ENCODE results near the gene MKNK2. TPM values are rescaled to one million over a fixed set of nuclear protein-coding genes. Genes with fewer than 3 reads are reported as not detected.

The MKNK2 gene
- total RNA-seq, 4 donors from 2014 or later, result 34.6 to 155 (median 81.7) TPM

DNA sequence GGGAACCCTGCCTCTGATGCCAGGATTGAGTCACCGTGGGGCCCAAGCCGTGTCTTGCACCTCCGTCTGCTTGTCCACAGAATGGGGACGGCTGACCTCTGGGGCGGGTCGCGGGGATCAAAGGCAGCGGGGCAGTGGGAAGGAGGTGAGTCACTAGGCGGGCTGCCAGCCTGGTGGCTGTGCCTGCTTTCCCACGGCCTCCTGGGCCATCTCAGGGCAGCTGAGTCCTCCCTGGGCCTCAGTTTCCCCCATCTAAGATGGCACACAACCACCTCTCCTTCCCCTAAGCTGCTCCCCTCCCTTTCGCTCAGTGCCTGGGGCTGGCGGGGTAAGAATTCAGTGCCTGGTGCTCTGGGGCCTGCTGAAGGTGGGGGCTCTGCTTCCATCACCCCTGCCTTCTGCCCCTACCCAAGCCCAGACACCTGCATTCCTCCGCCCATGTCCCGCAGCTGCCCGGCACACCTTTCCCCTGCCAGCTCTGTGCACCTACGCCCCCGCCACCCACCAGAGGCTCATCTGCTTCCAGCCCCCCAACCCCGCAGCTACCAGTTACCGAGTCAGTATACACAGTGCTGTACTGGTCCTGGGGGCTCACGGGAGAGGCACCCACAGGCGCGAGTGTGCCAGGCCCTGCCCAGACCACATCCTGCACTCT lies 3.5 kb downstream of the MKNK2 start:
- Histone ChIP-seq H3K27ac (peak overlapping the region; percentile 97 to 100), H3K36me3 (no peaks in the 10 kb centered on the region), H3K27me3 (no peaks in the 10 kb centered on the region), H3K4me1 (peaks cover 7 to 38% of the 10 kb centered on the region in 2 donors), H3K9me3 (no peaks in the 10 kb centered on the region), H3K4me3 (no peak overlapping the region)
- DNase-seq, result peak in 1 of 2 donors; percentile 68
- TF ChIP-seq, protein P1, sequence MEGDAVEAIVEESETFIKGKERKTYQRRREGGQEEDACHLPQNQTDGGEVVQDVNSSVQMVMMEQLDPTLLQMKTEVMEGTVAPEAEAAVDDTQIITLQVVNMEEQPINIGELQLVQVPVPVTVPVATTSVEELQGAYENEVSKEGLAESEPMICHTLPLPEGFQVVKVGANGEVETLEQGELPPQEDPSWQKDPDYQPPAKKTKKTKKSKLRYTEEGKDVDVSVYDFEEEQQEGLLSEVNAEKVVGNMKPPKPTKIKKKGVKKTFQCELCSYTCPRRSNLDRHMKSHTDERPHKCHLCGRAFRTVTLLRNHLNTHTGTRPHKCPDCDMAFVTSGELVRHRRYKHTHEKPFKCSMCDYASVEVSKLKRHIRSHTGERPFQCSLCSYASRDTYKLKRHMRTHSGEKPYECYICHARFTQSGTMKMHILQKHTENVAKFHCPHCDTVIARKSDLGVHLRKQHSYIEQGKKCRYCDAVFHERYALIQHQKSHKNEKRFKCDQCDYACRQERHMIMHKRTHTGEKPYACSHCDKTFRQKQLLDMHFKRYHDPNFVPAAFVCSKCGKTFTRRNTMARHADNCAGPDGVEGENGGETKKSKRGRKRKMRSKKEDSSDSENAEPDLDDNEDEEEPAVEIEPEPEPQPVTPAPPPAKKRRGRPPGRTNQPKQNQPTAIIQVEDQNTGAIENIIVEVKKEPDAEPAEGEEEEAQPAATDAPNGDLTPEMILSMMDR (IDR thresholded peaks at IDR 0.05), result no peak
- no peak for TF ChIP-seq POLR2A (IDR thresholded peaks at IDR 0.05)
- intact Hi-C loops (cut with DNase I; ENCODE audit: low total_unique reads), result no loop called here

DNA sequence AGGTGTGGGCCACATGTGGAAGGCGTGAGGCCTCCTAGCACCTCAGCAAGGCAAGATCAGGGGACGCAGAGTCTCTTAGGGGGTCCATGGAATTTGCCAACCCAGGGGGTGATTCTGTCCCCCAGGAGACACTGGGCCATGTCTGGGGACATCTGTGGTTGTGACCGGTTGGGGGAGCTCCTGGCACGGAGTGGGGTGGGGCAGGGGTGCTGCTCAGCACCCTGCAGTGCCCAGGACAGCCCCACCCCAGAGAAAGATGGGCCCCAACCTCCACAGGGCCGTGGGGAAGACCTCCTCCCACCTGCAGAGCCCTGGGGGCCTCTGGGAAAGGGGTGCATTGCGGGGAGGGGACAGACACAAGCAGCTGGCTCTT lies 4.0 kb downstream of the MKNK2 start:
- Histone ChIP-seq H3K27ac (peak overlapping the region; percentile 97 to 100), H3K36me3 (no peaks in the 10 kb centered on the region), H3K27me3 (no peaks in the 10 kb centered on the region), H3K9me3 (no peaks in the 10 kb centered on the region), H3K4me1 (peaks cover 9 to 39% of the 10 kb centered on the region in 2 donors), H3K4me3 (no peak overlapping the region)
- TF ChIP-seq POLR2A (IDR thresholded peaks at IDR 0.05), result no peak
- TF ChIP-seq, protein P1 (IDR thresholded peaks at IDR 0.05), result no peak
- intact Hi-C loops (cut with DNase I; ENCODE audit: low total_unique reads), result no loop called here
- DNase-seq, result no peak

DNA sequence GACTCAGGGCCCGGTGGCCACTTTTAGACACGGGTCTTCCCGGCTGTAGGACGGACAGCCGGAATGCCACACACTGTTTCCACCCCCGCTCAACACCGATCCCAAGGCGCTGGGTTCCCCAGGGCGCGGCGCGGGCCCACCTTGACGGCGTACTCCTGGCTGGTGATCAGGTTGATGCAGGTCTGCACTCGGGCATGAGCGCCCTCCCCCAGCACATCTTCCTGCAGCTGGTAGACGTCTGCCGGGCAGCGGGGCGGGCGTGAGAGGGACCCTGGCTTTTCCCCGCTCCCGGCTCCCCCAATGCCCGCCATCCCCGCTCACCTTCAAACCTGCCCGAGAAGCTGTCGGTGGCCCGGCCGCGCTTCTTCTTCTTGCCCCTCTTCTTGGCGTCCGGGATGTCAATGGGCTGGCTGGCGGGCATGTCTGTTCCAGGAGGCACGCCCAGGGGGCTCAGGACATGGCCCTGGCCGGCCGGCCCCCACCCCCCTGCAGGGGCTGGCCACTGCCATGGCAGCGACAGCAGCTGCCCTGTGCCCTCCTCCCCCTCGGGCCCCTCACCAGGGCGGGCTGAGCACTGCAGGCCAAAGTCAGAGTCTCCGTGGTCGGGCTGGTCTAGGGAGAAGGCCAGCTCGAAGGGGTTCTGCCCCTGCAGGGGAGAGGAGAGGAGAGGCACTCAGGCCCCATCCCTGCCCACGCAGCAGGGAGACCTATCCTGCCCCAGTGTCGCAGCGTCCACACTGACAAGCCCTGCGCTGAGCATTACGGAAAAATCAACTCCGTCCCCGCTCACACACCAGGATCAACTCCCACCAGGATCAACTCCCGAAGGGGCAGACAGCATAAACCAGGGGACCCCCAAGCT lies 4.8 kb downstream of the MKNK2 start:
- Histone ChIP-seq H3K27ac (peak overlapping the region; percentile 97 to 100), H3K4me1 (peaks cover 6 to 36% of the 10 kb centered on the region in 2 donors), H3K27me3 (no peaks in the 10 kb centered on the region), H3K4me3 (no peak overlapping the region), H3K9me3 (no peaks in the 10 kb centered on the region), H3K36me3 (no peaks in the 10 kb centered on the region)
- intact Hi-C loops (cut with DNase I; ENCODE audit: low total_unique reads), result no loop called here
- DNase-seq, result no peak
- no peak for TF ChIP-seq POLR2A (IDR thresholded peaks at IDR 0.05)
- TF ChIP-seq, protein P1 (IDR thresholded peaks at IDR 0.05), result no peak

DNA sequence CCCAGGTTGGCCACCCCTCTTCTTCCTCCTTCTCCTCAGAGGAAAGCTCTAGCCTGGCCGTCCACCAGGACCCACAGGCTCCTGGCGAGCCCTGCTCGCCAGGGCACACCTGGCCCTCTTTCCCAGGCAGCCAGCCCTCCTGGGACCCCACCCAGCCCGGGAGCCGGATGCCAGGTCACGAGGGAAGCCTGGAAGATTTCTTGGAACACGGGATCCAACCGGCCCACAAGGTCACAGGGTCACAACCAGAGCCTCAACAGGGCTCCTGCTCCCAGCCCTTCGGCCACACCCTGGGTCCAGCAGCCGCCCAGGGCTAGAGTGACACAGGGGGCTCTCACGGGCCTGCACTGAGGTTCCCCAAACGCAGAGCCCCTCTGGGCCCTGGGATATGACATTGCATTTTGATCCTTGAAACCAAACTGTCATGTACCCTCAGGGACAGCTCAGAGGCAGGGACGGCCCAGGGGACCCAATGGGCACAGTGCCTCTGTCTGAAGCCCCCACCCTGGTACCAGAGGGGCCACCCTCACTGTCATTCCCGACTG lies 5.5 kb downstream of the MKNK2 start:
- Histone ChIP-seq H3K9me3 (no peaks in the 10 kb centered on the region), H3K27me3 (no peaks in the 10 kb centered on the region), H3K27ac (peak overlapping the region; percentile 35 to 100), H3K4me3 (no peak overlapping the region), H3K36me3 (no peaks in the 10 kb centered on the region), H3K4me1 (peaks cover 6 to 37% of the 10 kb centered on the region in 2 donors)
- DNase-seq, result no peak
- TF ChIP-seq, protein P1 (IDR thresholded peaks at IDR 0.05), result no peak
- TF ChIP-seq POLR2A (IDR thresholded peaks at IDR 0.05), result no peak
- intact Hi-C loops (cut with DNase I; ENCODE audit: low total_unique reads), result no loop called here

Data from uterus (tissue), 4 donors.